BLaER1 treated with 17β-estradiol and CSF1 and Interleukin-3, amounts not matched to agents 10 nM and 100 nM (cell line): ENCODE measurements around the gene KNOP1.

Source experiments
- H3K27ac ChIP-seq, 11 experiments: shearing (Covaris generic); formaldehyde crosslinking; 2 replicates each; pipeline ENCODE4 v1.8.1; 2022
- H3K27me3 ChIP-seq, 11 experiments: shearing (Covaris generic); formaldehyde crosslinking; 2 replicates each; pipeline ENCODE4 v1.8.1; 2022
- H3K36me3 ChIP-seq, 11 experiments: shearing (Covaris generic); formaldehyde crosslinking; 2 replicates each; pipeline ENCODE4 v1.8.1; 2022
- H3K4me1 ChIP-seq, 10 experiments: shearing (Covaris generic); formaldehyde crosslinking; 2 replicates each; pipeline ENCODE4 v1.8.1; 2022
- H3K4me2 ChIP-seq, 11 experiments: shearing (Covaris generic); formaldehyde crosslinking; 2 replicates each; pipeline ENCODE4 v1.8.1; 2022
- H3K4me3 ChIP-seq, 10 experiments: shearing (Covaris generic); formaldehyde crosslinking; 2 replicates each; pipeline ENCODE4 v1.8.1; 2022
- H3K9ac ChIP-seq, 11 experiments: shearing (Covaris generic); formaldehyde crosslinking; 2 replicates each; pipeline ENCODE4 v1.8.1; 2022
- H3K9me3 ChIP-seq, 11 experiments: shearing (Covaris generic); formaldehyde crosslinking; replicated peaks in 1 of 11; 2 replicates each; pipeline ENCODE4 v1.8.1; 2022
- H4K20me1 ChIP-seq, 11 experiments: shearing (Covaris generic); formaldehyde crosslinking; 2 replicates each; pipeline ENCODE4 v1.8.1; 2022
- Cebpa-rat ChIP-seq, 11 experiments: shearing (Covaris generic); IDR thresholded peaks; 2 replicates each; pipeline ENCODE4 v1.8.1; 2022

Gene KNOP1

DNA sequence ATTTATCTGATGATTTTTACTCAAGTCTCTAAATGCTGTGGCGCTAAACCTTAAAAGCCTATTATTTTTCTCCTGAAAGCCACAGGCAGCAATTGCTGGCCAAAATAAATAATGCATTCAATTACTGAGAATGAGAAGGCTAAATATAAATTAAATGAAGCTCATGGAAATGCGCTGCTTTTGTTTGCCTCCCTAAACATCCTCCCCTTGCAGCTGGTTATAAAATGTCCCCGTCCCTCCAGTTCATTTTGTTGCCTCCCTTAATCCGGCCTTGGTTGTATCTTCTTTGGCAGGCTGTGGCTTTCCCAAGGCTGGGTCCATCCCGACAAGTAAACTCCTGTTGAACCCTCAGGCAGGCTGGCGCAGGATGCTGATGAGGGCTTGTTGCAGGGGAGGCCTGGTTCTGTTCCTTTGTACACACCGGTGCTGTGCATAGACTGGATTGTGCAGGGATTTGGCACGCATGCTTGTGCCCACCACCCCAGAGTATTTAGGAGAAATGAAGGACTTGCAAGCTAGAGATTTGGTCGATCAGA, 62.7 kb downstream of the KNOP1 start:
- H3K4me3 ChIP-seq: no peak overlapping the region
- no peaks in the 10 kb centered on the region for H3K4me1 ChIP-seq
- H3K36me3 ChIP-seq: peaks cover 0 to 65% (median 30%) of the 10 kb centered on the region in 11 experiments; a peak in 14 of 22 replicates
- no peaks in the 10 kb centered on the region for H3K27me3 ChIP-seq
- H3K4me2 ChIP-seq: no peak overlapping the region
- no peaks in the 10 kb centered on the region for H3K9me3 ChIP-seq
- no peak for TF ChIP-seq Cebpa-rat (IDR thresholded peaks at IDR 0.05)
- no peak overlapping the region for H3K9ac ChIP-seq
- H4K20me1 ChIP-seq: no peaks in the 10 kb centered on the region
- H3K27ac ChIP-seq: no peak overlapping the region

DNA sequence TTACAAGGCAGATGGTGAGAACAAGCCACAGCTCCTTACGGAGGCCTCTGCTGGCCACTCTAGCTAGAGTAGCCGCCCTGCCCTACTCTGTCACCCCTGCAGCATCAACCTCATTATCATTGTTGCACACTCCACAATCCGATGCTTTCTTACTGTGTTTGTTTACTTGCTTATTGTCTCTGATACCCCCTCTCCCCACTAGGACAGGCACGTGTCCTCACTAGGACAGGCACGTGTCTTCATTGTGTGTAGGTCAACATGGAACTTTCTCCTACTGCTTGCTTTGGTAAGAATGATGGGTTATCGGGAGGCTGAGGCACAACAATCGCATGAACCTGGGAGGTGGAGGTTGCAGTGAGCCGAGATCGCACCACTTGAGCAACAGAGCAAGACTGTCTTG, 63.9 kb downstream of the KNOP1 start:
- no peak overlapping the region for H3K4me2 ChIP-seq
- H4K20me1 ChIP-seq: no peaks in the 10 kb centered on the region
- TF ChIP-seq Cebpa-rat (IDR thresholded peaks at IDR 0.05): no peak
- no peaks in the 10 kb centered on the region for H3K9me3 ChIP-seq
- H3K4me3 ChIP-seq: no peak overlapping the region
- H3K4me1 ChIP-seq: no peaks in the 10 kb centered on the region
- H3K36me3 ChIP-seq: peaks cover 0 to 77% (median 30%) of the 10 kb centered on the region in 11 experiments; a peak in 14 of 22 replicates
- H3K27ac ChIP-seq: no peak overlapping the region
- H3K27me3 ChIP-seq: no peaks in the 10 kb centered on the region
- H3K9ac ChIP-seq: no peak overlapping the region
